Keratinocyte (primary cell): ENCODE measurements around the gene MYBPC3.

ENCODE experiments used
- EZH2 ChIP-seq: IDR thresholded peaks from one replicate; pipeline ENCODE4 v1.6.1; 2012; ENCODE audit warnings: inconsistent platforms, mild to moderate bottlenecking, low read length, moderate library complexity
- TF ChIP-seq, protein P1 (sequence below), 3 experiments: IDR thresholded peaks in 1 of 3; conservative IDR thresholded peaks in 1 of 3; optimal IDR thresholded peaks in 1 of 3; 2 replicates in 2 of 3; 3 replicates in 1 of 3; pipeline versions ENCODE3 to v1.5.1; 2011; ENCODE audit warnings: low read length in 3 of 3, mild to moderate bottlenecking in 3 of 3, moderate library complexity in 2 of 3, control low read depth in 1 of 3, inconsistent platforms in 1 of 3; ENCODE audit not compliant: insufficient read depth in 2 of 3; ENCODE audit errors: extremely low read depth in 1 of 3

DNA sequence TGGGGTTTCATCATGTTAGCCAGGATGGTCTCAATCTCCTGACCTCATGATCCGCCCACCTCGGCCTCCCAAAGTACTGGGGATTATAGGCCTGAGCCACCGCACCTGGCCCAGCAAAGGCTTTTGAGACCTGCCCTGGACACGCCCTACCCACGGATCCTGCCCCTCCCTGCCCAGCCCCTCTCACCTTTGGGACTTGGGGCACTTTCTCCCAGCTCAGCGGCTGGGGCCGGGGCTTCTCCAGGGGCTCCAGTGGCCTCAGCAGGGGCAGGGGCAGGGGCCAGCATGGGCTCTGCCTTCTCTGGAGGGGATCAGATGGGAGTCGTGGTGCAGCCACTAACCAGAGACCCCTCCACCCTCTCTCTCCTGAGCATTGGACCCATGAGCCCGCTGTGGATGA lies 2.2 kb downstream of the MYBPC3 start:
- TF ChIP-seq, protein P1, sequence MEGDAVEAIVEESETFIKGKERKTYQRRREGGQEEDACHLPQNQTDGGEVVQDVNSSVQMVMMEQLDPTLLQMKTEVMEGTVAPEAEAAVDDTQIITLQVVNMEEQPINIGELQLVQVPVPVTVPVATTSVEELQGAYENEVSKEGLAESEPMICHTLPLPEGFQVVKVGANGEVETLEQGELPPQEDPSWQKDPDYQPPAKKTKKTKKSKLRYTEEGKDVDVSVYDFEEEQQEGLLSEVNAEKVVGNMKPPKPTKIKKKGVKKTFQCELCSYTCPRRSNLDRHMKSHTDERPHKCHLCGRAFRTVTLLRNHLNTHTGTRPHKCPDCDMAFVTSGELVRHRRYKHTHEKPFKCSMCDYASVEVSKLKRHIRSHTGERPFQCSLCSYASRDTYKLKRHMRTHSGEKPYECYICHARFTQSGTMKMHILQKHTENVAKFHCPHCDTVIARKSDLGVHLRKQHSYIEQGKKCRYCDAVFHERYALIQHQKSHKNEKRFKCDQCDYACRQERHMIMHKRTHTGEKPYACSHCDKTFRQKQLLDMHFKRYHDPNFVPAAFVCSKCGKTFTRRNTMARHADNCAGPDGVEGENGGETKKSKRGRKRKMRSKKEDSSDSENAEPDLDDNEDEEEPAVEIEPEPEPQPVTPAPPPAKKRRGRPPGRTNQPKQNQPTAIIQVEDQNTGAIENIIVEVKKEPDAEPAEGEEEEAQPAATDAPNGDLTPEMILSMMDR (optimal IDR thresholded peaks at IDR 0.05 in 1 of 3, IDR thresholded peaks at IDR 0.05 in 1 of 3, conservative IDR thresholded peaks at IDR 0.05 in 1 of 3; ENCODE audit: extremely low read depth in 1 of 3, insufficient read depth in 2 of 3, low read length in 3 of 3) = no peak
- no peak for TF ChIP-seq EZH2
